Breast epithelium (tissue), 3 donors: ENCODE results near the gene COL8A1.

Experiments used
- POLR2A ChIP-seq: fragments of 450-650 bp; IDR thresholded peaks from one replicate; pipeline ENCODE4 v1.6.1; 2016; ENCODE audit warnings: antibody characterized with exemption, mild to moderate bottlenecking, moderate library complexity
- POLR2AphosphoS5 ChIP-seq, 3 donors: sonication (generic); formaldehyde crosslinking; IDR thresholded peaks; one replicate each; pipeline ENCODE4 v1.6.1; 2017; ENCODE audit warnings: antibody characterized with exemption in 3 of 3
- TF ChIP-seq, protein P1 (sequence below), 3 donors: fragments of 450-650 bp; IDR thresholded peaks; one replicate each; pipeline ENCODE4 v1.5.1; 2016 to 2017; ENCODE audit warnings: antibody characterized with exemption in 3 of 3, mild to moderate bottlenecking in 3 of 3, moderate library complexity in 3 of 3

DNA sequence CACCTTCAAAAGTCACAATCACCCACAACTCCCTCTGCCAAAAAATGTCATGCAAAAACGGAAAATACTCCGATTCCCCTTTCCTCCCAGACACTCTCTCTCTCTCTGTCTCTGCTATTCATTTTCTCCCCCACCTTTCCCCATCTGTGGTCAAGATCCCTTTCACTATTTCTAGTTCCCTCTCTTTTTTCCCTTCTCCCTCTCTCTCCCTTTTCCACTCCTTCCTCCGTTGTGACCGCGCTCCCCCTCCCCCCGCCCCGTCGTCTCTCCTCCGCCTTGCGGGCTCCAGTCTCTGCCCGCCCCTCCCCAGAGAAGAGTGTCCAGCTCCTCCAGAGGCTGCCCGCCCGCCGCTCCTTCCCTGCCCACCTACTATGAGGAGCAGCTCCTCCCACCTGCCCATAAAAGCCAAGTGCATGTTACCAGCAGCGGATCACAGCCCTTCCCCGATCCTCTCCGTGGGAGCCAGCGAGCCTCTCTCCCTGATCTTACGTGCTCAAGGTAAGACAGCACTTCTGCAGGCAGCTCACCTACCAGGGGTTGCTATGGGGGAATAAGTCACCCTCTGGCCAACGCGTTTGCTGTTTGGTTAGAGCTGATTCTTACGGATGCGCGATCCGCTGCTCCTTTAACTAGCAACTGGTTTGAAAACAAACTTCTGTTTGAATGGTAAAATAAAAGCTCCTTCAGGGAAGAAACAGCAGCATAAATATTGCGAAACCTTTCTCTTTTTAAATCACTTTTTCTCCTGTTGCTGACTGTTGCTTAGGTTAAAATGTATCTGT lies at the start of gene COL8A1:
- TF ChIP-seq, protein P1, sequence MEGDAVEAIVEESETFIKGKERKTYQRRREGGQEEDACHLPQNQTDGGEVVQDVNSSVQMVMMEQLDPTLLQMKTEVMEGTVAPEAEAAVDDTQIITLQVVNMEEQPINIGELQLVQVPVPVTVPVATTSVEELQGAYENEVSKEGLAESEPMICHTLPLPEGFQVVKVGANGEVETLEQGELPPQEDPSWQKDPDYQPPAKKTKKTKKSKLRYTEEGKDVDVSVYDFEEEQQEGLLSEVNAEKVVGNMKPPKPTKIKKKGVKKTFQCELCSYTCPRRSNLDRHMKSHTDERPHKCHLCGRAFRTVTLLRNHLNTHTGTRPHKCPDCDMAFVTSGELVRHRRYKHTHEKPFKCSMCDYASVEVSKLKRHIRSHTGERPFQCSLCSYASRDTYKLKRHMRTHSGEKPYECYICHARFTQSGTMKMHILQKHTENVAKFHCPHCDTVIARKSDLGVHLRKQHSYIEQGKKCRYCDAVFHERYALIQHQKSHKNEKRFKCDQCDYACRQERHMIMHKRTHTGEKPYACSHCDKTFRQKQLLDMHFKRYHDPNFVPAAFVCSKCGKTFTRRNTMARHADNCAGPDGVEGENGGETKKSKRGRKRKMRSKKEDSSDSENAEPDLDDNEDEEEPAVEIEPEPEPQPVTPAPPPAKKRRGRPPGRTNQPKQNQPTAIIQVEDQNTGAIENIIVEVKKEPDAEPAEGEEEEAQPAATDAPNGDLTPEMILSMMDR (IDR thresholded peaks at IDR 0.05): no peak
- TF ChIP-seq POLR2A (no peak), POLR2AphosphoS5 (IDR thresholded peaks at IDR 0.05) (no peak)
